DND-41 (cell line): ENCODE measurements around the gene TXNRD1.
"Not testable (repeated sequence)": the region's sequence is repeated elsewhere in the genome, so short reads cannot be mapped to it uniquely, and the experiment has no call there.

Experiments used
- EZH2 ChIP-seq: IDR thresholded peaks from 3 replicates; pipeline ENCODE4 v1.6.1; 2012; ENCODE audit warnings: borderline replicate concordance, low read depth, mild to moderate bottlenecking, moderate library complexity, low read length, inconsistent platforms; ENCODE audit not compliant: severe bottlenecking
- TF ChIP-seq, protein P1 (sequence below): IDR thresholded peaks from 2 replicates; pipeline ENCODE4 v1.5.1; 2012; ENCODE audit warnings: borderline replicate concordance, low read length, moderate library complexity, mild to moderate bottlenecking; ENCODE audit not compliant: poor library complexity, severe bottlenecking; ENCODE audit errors: extremely low read depth

DNA sequence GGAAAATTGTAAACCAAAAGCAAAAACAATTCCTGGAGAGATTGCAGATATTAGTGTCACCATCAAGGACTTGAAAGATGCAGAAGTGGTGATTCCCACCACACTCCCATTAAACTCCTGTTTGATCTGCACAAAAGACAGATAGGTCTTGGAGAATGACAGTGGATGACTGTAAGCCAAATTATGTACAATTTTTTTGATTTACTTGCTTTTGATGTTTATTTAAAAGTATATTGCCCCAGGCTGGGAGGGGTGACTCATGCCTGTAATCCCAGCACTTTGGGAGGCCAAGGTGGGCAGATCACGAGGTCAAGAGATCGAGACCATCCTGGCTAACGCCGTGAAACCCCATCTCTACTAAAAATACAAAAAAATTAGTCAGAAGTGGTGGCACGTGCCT is 41.8 kb upstream of the TXNRD1 start:
- not testable (repeated sequence) for TF ChIP-seq EZH2
- TF ChIP-seq, protein P1, sequence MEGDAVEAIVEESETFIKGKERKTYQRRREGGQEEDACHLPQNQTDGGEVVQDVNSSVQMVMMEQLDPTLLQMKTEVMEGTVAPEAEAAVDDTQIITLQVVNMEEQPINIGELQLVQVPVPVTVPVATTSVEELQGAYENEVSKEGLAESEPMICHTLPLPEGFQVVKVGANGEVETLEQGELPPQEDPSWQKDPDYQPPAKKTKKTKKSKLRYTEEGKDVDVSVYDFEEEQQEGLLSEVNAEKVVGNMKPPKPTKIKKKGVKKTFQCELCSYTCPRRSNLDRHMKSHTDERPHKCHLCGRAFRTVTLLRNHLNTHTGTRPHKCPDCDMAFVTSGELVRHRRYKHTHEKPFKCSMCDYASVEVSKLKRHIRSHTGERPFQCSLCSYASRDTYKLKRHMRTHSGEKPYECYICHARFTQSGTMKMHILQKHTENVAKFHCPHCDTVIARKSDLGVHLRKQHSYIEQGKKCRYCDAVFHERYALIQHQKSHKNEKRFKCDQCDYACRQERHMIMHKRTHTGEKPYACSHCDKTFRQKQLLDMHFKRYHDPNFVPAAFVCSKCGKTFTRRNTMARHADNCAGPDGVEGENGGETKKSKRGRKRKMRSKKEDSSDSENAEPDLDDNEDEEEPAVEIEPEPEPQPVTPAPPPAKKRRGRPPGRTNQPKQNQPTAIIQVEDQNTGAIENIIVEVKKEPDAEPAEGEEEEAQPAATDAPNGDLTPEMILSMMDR = not testable (repeated sequence)
